NK-92 treated with Interleukin-12 subunit alpha and Interleukin-12 subunit beta, amount 100 ng/mL, for 24 hours (cell line): ENCODE measurements around the gene LRRN4.
"Not testable (repeated sequence)": the region's sequence is repeated elsewhere in the genome, so short reads cannot be mapped to it uniquely, and the experiment has no call there.

ENCODE experiments used
- DNase-seq: peaks from one replicate; lab custom pipeline; 2025; lab: John Stamatoyannopoulos, UW

Gene LRRN4

GRCh38 chr20:6058684-6059295 lies 4.9 kb upstream of the LRRN4 start:
- no peak for DNase-seq

- DNase-seq = no peak
Observed at GRCh38 chr20:6057691-6058090, 3.8 kb upstream of the LRRN4 start.

- DNase-seq = no peak
Observed at GRCh38 chr20:6057139-6057538, 3.3 kb upstream of the LRRN4 start.

- no peak for DNase-seq
Observed at GRCh38 chr20:6055981-6056569, 2.2 kb upstream of the LRRN4 start.

- no peak for DNase-seq
Observed at GRCh38 chr20:6055161-6055783, 1.4 kb upstream of the LRRN4 start.

GRCh38 chr20:6054689-6055051 lies 810 bp upstream of the LRRN4 start:
- not testable (repeated sequence) for DNase-seq

- DNase-seq = no peak
Observed at GRCh38 chr20:6053064-6053775, 640 bp downstream of the LRRN4 start.

GRCh38 chr20:6051505-6051904 lies 2.4 kb downstream of the LRRN4 start:
- no peak for DNase-seq

GRCh38 chr20:6048391-6048790 lies 5.5 kb downstream of the LRRN4 start:
- no peak for DNase-seq

- DNase-seq = no peak
Observed at GRCh38 chr20:6046432-6046831, 7.4 kb downstream of the LRRN4 start.

GRCh38 chr20:6045566-6045965 lies 8.3 kb downstream of the LRRN4 start:
- no peak for DNase-seq

GRCh38 chr20:6044115-6044514 lies 9.7 kb downstream of the LRRN4 start:
- DNase-seq = no peak

GRCh38 chr20:6041808-6042265 lies 12.0 kb downstream of the LRRN4 start:
- no peak for DNase-seq

- no peak for DNase-seq
Observed at GRCh38 chr20:6040958-6041807, 12.7 kb downstream of the LRRN4 start.

- no peak for DNase-seq
Observed at GRCh38 chr20:6040540-6040939, 13.3 kb downstream of the LRRN4 start.

GRCh38 chr20:6039766-6040165 lies 14.1 kb downstream of the LRRN4 start:
- no peak for DNase-seq

GRCh38 chr20:6038256-6038655 lies 15.6 kb downstream of the LRRN4 start:
- DNase-seq = no peak

GRCh38 chr20:6037082-6037481 lies 16.8 kb downstream of the LRRN4 start:
- DNase-seq = no peak

- no peak for DNase-seq
Observed at GRCh38 chr20:6036213-6036612, 17.6 kb downstream of the LRRN4 start.

GRCh38 chr20:6034134-6034969 lies 19.5 kb downstream of the LRRN4 start:
- DNase-seq = no peak

GRCh38 chr20:6032907-6033306 lies 21.0 kb downstream of the LRRN4 start:
- DNase-seq = not testable (repeated sequence)
